GM12878 (cell line): ENCODE data around the gene DPYSL4. TPM values are rescaled to one million over a fixed set of nuclear protein-coding genes. Genes with fewer than 3 reads are reported as not detected.

Source experiments
- ATAC-seq: fragments of 200-7000 bp; cut with Tn5 transposase; 3 replicates; pipeline ENCODE4 v1.9.1; 2020; ENCODE audit warnings: mild to moderate bottlenecking, moderate library complexity
- BruUV-seq: library from RNA; stranded (reverse); fragments of 400-500 nt; replicated peaks from 2 replicates; lab custom pipeline; 2021; lab: Mats Ljungman, UMichigan
- CTCF ChIA-PET: fragments of 300-600 bp; sonication (Branson Sonifier 250); formaldehyde crosslinking; extraction: SDS; loops from one replicate; lab custom pipeline; 2021; ENCODE audit warnings: inconsistent platforms; lab: Yijun Ruan, JAX
- POLR2A ChIA-PET: fragments of 350-600 bp; formaldehyde crosslinking; extraction: SDS; loops from one replicate; lab custom pipeline; 2021; ENCODE audit warnings: inconsistent platforms; lab: Charles Lee
- RAD21 ChIA-PET: fragments of 300-600 bp; sonication (Branson Sonifier 250); formaldehyde crosslinking; loops from one replicate; lab custom pipeline; 2023; ENCODE audit warnings: antibody characterized with exemption; ENCODE audit not compliant: unreplicated experiment; lab: Charles Lee
- SMC1A ChIA-PET: fragments of 300-600 bp; sonication (Branson Sonifier 250); formaldehyde crosslinking; loops from one replicate; lab custom pipeline; 2023; ENCODE audit not compliant: unreplicated experiment, uncharacterized antibody; lab: Charles Lee
- DNase-seq: peaks from one replicate; pipeline ENCODE4 v3.0.0-alpha.2; 2011; ENCODE audit warnings: low read depth, low spot score
- FAIRE-seq: peaks from 3 replicates; lab custom pipeline; 2011; peaks lifted over from hg19 to GRCh38; lab: Jason Lieb, UNC
- H2AFZ ChIP-seq: 2 replicates; pipeline ENCODE4 v1.6.0; 2011; ENCODE audit warnings: low read depth, low read length, control low read depth; ENCODE audit not compliant: control insufficient read depth
- H3K27ac ChIP-seq: 2 replicates; pipeline ENCODE4 v1.5.1; 2011; ENCODE audit warnings: control low read depth; ENCODE audit not compliant: control insufficient read depth, insufficient read depth
- H3K27me3 ChIP-seq, 2 experiments: replicated peaks in 1 of 2; 2 replicates each; pipeline versions ENCODE4 v1.6.0 to v1.6.1; 2011; ENCODE audit warnings: low read length in 1 of 2; ENCODE audit not compliant: control insufficient read depth in 2 of 2, insufficient read depth in 2 of 2
- H3K36me3 ChIP-seq, 2 experiments: 2 replicates each; pipeline ENCODE4 v1.5.1; 2011; ENCODE audit warnings: low read length in 1 of 2; ENCODE audit not compliant: control insufficient read depth in 2 of 2, insufficient read depth in 2 of 2
- H3K4me1 ChIP-seq: 2 replicates; pipeline ENCODE4 v1.6.1; 2011; ENCODE audit warnings: mild to moderate bottlenecking, low read length, moderate library complexity, mixed read lengths; ENCODE audit not compliant: control insufficient read depth, insufficient read depth
- H3K4me2 ChIP-seq: 2 replicates; pipeline ENCODE4 v1.6.0; 2011; ENCODE audit warnings: control low read depth; ENCODE audit not compliant: control insufficient read depth, insufficient read depth
- H3K4me3 ChIP-seq: fragments of 200-600 bp; sonication (generic); 2 replicates; pipeline ENCODE4 v1.5.1; 2016
- H3K79me2 ChIP-seq: 2 replicates; pipeline ENCODE4 v1.6.0; 2011; ENCODE audit warnings: low read length; ENCODE audit not compliant: control insufficient read depth, insufficient read depth
- H3K9ac ChIP-seq: 2 replicates; pipeline ENCODE4 v1.8.0; 2011; ENCODE audit warnings: low read length, control low read depth, mixed read lengths; ENCODE audit not compliant: control insufficient read depth, insufficient read depth
- H3K9me3 ChIP-seq: replicated peaks from 3 replicates; pipeline ENCODE4 v1.5.1; 2011; ENCODE audit warnings: mild to moderate bottlenecking, low read length; ENCODE audit not compliant: control insufficient read depth, insufficient read depth
- H4K20me1 ChIP-seq: 2 replicates; pipeline ENCODE4 v1.6.0; 2011; ENCODE audit not compliant: control insufficient read depth, insufficient read depth
- E2F8 ChIP-seq: fragments of 450-650 bp; IDR thresholded peaks from 2 replicates; pipeline ENCODE4 v1.6.1; 2018; ENCODE audit warnings: mild to moderate bottlenecking, low read depth, moderate library complexity; ENCODE audit not compliant: partially characterized antibody
- ETV6 ChIP-seq, 2 experiments: fragments of 450-650 bp in 1 of 2; IDR thresholded peaks in 1 of 2; conservative IDR thresholded peaks in 1 of 2; 2 replicates each; pipeline ENCODE4 v1.6.1; 2014; ENCODE audit warnings: antibody characterized with exemption in 1 of 2, borderline replicate concordance in 1 of 2, low read depth in 1 of 2, mild to moderate bottlenecking in 1 of 2, moderate library complexity in 1 of 2
- FOS ChIP-seq: IDR thresholded peaks from 3 replicates; pipeline ENCODE4 v1.6.1; 2011; ENCODE audit warnings: borderline replicate concordance; ENCODE audit not compliant: insufficient read length; ENCODE audit errors: extremely low read depth
- FOXM1 ChIP-seq: IDR thresholded peaks from 2 replicates; pipeline ENCODE4 v1.6.1; 2012; ENCODE audit warnings: low read depth, mild to moderate bottlenecking, inconsistent platforms, low read length, moderate library complexity
- HDGF ChIP-seq: fragments of 450-650 bp; IDR thresholded peaks from 2 replicates; pipeline ENCODE4 v1.6.1; 2016; ENCODE audit warnings: antibody characterized with exemption
- JUND ChIP-seq: IDR thresholded peaks from 2 replicates; pipeline ENCODE4 v1.6.1; 2012; ENCODE audit warnings: low read depth, mild to moderate bottlenecking, low read length, improper control_type of control experiment, moderate library complexity
- SMARCA5 ChIP-seq: fragments of 450-650 bp; IDR thresholded peaks from 2 replicates; pipeline ENCODE4 v1.6.1; 2017; ENCODE audit warnings: mild to moderate bottlenecking
- STAT1 ChIP-seq: fragments of 450-650 bp; conservative IDR thresholded peaks from 2 replicates; pipeline ENCODE4 v1.6.1; 2014; ENCODE audit warnings: antibody characterized with exemption, mild to moderate bottlenecking
- YY1 ChIP-seq: IDR thresholded peaks from 2 replicates; pipeline ENCODE4 v1.6.1; 2011; ENCODE audit warnings: low read depth, mild to moderate bottlenecking, low read length
- ZNF217 ChIP-seq: fragments of 450-650 bp; IDR thresholded peaks from 2 replicates; pipeline ENCODE4 v1.6.1; 2017; ENCODE audit warnings: antibody characterized with exemption, mild to moderate bottlenecking
- ZZZ3 ChIP-seq: IDR thresholded peaks from 2 replicates; pipeline ENCODE4 v1.6.1; 2011; ENCODE audit warnings: low read depth; ENCODE audit not compliant: control insufficient read depth, insufficient read length
- WGBS: methylation state at CpG from one replicate; pipeline ENCODE4 v1.1.6; 2016; ENCODE audit warnings: low lambda C conversion rate; ENCODE audit not compliant: insufficient replicate concordance, insufficient coverage; ENCODE audit errors: missing lambda C conversion rate; 5-methylcytosine and 5-hydroxymethylcytosine counted together
- in situ Hi-C: fragments of 300-500 bp; cut with MboI; formaldehyde crosslinking; loops from 9 replicates; pipeline ENCODE4 v1.14.3; 2018; ENCODE audit warnings: mixed read lengths
- intact Hi-C: fragments of 100-400 bp; cut with micrococcal nuclease; formaldehyde crosslinking; loops from one replicate; pipeline ENCODE4 v1.14.2; 2022; ENCODE audit not compliant: unreplicated experiment
- polyA plus RNA-seq, 11 experiments: library from polyadenylated mRNA; depleted of rRNA in 4 of 11; unstranded in 6 of 11; stranded (reverse) in 5 of 11; fragments of >200 nt; fragmentation: Nextera tagmentation in 4 of 11; fragmentation: Illumina TruSeq in 1 of 11; extraction: Ambion mirVana in 4 of 11; extraction: Trizol in 1 of 11; gene quantifications; 1 replicate in 1 of 11; 2 replicates in 10 of 11; pipeline versions ENCODE4 v1.2.1 to v1.2.3, GENCODE V29; 2011 to 2016; ENCODE audit warnings: inconsistent platforms in 2 of 11, missing spikeins in 2 of 11, low read depth in 1 of 11
- total RNA-seq, 4 experiments: library from RNA; depleted of rRNA in 3 of 4; stranded (reverse); fragments of >200 nt in 3 of 4; fragmentation: Illumina TruSeq in 1 of 4; extraction: Trizol in 1 of 4; gene quantifications; 2 replicates each; pipeline versions ENCODE4 v1.2.1 to v1.2.3, GENCODE V29; 2013 to 2021
- TF ChIP-seq, protein P1 (sequence below): IDR thresholded peaks from 2 replicates; pipeline ENCODE4 v1.6.1; 2012; ENCODE audit warnings: low read depth, low read length, improper control_type of control experiment

Gene DPYSL4
- total and polyA plus RNA-seq, 10 of the 15 experiments (the other 5 are each of a cell fraction or from before 2014, with no cell fraction given): 0.10 to 0.21 TPM; not detected in 8

DNA sequence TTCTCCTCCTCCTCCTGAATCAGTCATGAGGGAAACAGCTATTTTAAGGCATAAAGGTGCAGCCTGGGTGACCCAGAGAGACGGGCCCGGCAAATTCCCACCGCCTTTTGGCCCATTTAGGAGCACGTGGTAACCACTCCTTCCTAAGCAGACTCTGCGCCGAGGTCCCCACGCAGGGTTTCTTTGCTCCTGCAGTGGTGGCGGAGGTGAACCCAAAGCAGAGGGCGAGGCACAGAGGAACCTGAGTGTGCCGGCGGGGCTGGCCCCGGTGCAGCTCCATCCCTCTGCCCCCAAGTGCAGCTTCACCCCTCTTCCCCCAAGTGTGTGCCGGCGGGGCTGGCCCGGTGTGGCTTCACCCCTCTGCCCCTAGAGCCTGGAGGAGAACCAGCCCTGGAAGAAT, 50.6 kb downstream of the DPYSL4 start:
- ATAC-seq: no peak
- no peak overlapping the region for H3K4me2 ChIP-seq
- no peaks in the 10 kb centered on the region for H4K20me1 ChIP-seq
- DNase-seq: no peak
- no peaks in the 10 kb centered on the region for H3K27me3 ChIP-seq
- no peak overlapping the region for H3K4me3 ChIP-seq
- ChIA-PET RAD21 (no interaction called here), CTCF (no interaction called here), POLR2A (no interaction called here), SMC1A (no interaction called here)
- no TSS peak for BruUV-seq
- whole genome bisulfite sequencing: 66% methylated on average over 15 of the region's 15 CpGs
- intact Hi-C loops (no loop called here), in situ Hi-C loops (no loop called here)
- H3K79me2 ChIP-seq: no peaks in the 10 kb centered on the region
- no peak overlapping the region for H3K27ac ChIP-seq
- no peak overlapping the region for H3K9ac ChIP-seq
- no peak for FAIRE-seq
- no peak overlapping the region for H2AFZ ChIP-seq
- H3K4me1 ChIP-seq: no peaks in the 10 kb centered on the region
- TF ChIP-seq ZNF217 (no peak), JUND (no peak), E2F8 (no peak), STAT1 (no peak), ZZZ3 (no peak), FOXM1 (no peak), HDGF (no peak), YY1 (no peak), SMARCA5 (no peak), ETV6 (conservative IDR thresholded peaks at IDR 0.05 in 1 of 2, IDR thresholded peaks at IDR 0.05 in 1 of 2; ENCODE audit: borderline replicate concordance in 1 of 2, low read depth in 1 of 2) (no peak), FOS (no peak)
- TF ChIP-seq, protein P1, sequence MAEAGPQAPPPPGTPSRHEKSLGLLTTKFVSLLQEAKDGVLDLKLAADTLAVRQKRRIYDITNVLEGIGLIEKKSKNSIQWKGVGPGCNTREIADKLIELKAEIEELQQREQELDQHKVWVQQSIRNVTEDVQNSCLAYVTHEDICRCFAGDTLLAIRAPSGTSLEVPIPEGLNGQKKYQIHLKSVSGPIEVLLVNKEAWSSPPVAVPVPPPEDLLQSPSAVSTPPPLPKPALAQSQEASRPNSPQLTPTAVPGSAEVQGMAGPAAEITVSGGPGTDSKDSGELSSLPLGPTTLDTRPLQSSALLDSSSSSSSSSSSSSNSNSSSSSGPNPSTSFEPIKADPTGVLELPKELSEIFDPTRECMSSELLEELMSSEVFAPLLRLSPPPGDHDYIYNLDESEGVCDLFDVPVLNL: no peak
- H3K36me3 ChIP-seq: no peaks in the 10 kb centered on the region
- no peaks in the 10 kb centered on the region for H3K9me3 ChIP-seq
